ENCODE measurements around the gene ICA1L. TPM values are rescaled to one million over a fixed set of nuclear protein-coding genes. Genes with fewer than 3 reads are reported as not detected.

Gene ICA1L
- total RNA-seq, 1 experiment from 2014 or later = 1.2 TPM

- H3K4me3 ChIP-seq (ENCODE audit: insufficient read depth, low read depth, low read length) = no peak overlapping the region
- no peak for DNase-seq
- H3K36me3 ChIP-seq (replicated peaks; ENCODE audit: control insufficient read depth, insufficient read depth, low read length) = peaks cover 3% of the 10 kb centered on the region; the same call in 1 of the 2 replicates
- no peaks in the 10 kb centered on the region for H3K27me3 ChIP-seq (ENCODE audit: control insufficient read depth, insufficient read depth, low read length)
These were observed 93.3 kb downstream of the ICA1L start for GRCh38 chr2:202778217-202778616.

GRCh38 chr2:202774104-202774503, 97.5 kb downstream of the ICA1L start:
- DNase-seq = no peak
- Histone ChIP-seq H3K4me3 (ENCODE audit: insufficient read depth, low read depth, low read length) (no peak overlapping the region), H3K36me3 (replicated peaks; ENCODE audit: control insufficient read depth, insufficient read depth, low read length) (peaks cover 1% of the 10 kb centered on the region; the same call in 1 of the 2 replicates), H3K27me3 (ENCODE audit: control insufficient read depth, insufficient read depth, low read length) (no peaks in the 10 kb centered on the region)

GRCh38 chr2:202773301-202773973, 98.1 kb downstream of the ICA1L start:
- Histone ChIP-seq H3K27me3 (ENCODE audit: control insufficient read depth, insufficient read depth, low read length) (no peaks in the 10 kb centered on the region), H3K36me3 (replicated peaks; ENCODE audit: control insufficient read depth, insufficient read depth, low read length) (peaks cover 1% of the 10 kb centered on the region; the same call in 1 of the 2 replicates), H3K4me3 (ENCODE audit: insufficient read depth, low read depth, low read length) (no peak overlapping the region)
- no peak for DNase-seq

GRCh38 chr2:202771741-202772460, 99.7 kb downstream of the ICA1L start:
- peaks cover 1% of the 10 kb centered on the region; the same call in 1 of the 2 replicates for H3K36me3 ChIP-seq (replicated peaks; ENCODE audit: control insufficient read depth, insufficient read depth, low read length)
- no peaks in the 10 kb centered on the region for H3K27me3 ChIP-seq (ENCODE audit: control insufficient read depth, insufficient read depth, low read length)
- no peak for DNase-seq

GRCh38 chr2:202771336-202771735, 100.2 kb downstream of the ICA1L start:
- peaks cover 1% of the 10 kb centered on the region for H3K36me3 ChIP-seq (replicated peaks; ENCODE audit: control insufficient read depth, insufficient read depth, low read length)
- H3K27me3 ChIP-seq (ENCODE audit: control insufficient read depth, insufficient read depth, low read length) = no peaks in the 10 kb centered on the region
- H3K4me3 ChIP-seq (ENCODE audit: insufficient read depth, low read depth, low read length) = no peak overlapping the region
- no peak for DNase-seq

More at GRCh38 chr2:202771741-202772460, 99.7 kb downstream of the ICA1L start:
- H3K4me3 ChIP-seq (ENCODE audit: insufficient read depth, low read depth, low read length) = no peak overlapping the region

- Histone ChIP-seq H3K27me3 (ENCODE audit: control insufficient read depth, insufficient read depth, low read length) (no peaks in the 10 kb centered on the region), H3K4me3 (ENCODE audit: insufficient read depth, low read depth, low read length) (no peak overlapping the region), H3K36me3 (replicated peaks; ENCODE audit: control insufficient read depth, insufficient read depth, low read length) (peaks cover 4% of the 10 kb centered on the region)
- no peak for DNase-seq
These were observed 102.4 kb downstream of the ICA1L start for GRCh38 chr2:202769201-202769600.

- Histone ChIP-seq H3K36me3 (replicated peaks; ENCODE audit: control insufficient read depth, insufficient read depth, low read length) (peaks cover 4% of the 10 kb centered on the region), H3K27me3 (ENCODE audit: control insufficient read depth, insufficient read depth, low read length) (no peaks in the 10 kb centered on the region), H3K4me3 (ENCODE audit: insufficient read depth, low read depth, low read length) (no peak overlapping the region)
- DNase-seq = no peak
These were observed 103.3 kb downstream of the ICA1L start for GRCh38 chr2:202768273-202768672.

- DNase-seq = no peak
- Histone ChIP-seq H3K36me3 (replicated peaks; ENCODE audit: control insufficient read depth, insufficient read depth, low read length) (peaks cover 4% of the 10 kb centered on the region), H3K4me3 (ENCODE audit: insufficient read depth, low read depth, low read length) (no peak overlapping the region), H3K27me3 (ENCODE audit: control insufficient read depth, insufficient read depth, low read length) (no peaks in the 10 kb centered on the region)
These were observed 106.1 kb downstream of the ICA1L start for GRCh38 chr2:202765436-202765835.

- H3K36me3 ChIP-seq (replicated peaks; ENCODE audit: control insufficient read depth, insufficient read depth, low read length) = peaks cover 4% of the 10 kb centered on the region
- no peaks in the 10 kb centered on the region for H3K27me3 ChIP-seq (ENCODE audit: control insufficient read depth, insufficient read depth, low read length)
- H3K4me3 ChIP-seq (ENCODE audit: insufficient read depth, low read depth, low read length) = no peak overlapping the region
- no peak for DNase-seq
These were observed 106.6 kb downstream of the ICA1L start for GRCh38 chr2:202764991-202765390.

GRCh38 chr2:202763916-202764315, 107.7 kb downstream of the ICA1L start:
- Histone ChIP-seq H3K36me3 (replicated peaks; ENCODE audit: control insufficient read depth, insufficient read depth, low read length) (peaks cover 6% of the 10 kb centered on the region), H3K27me3 (ENCODE audit: control insufficient read depth, insufficient read depth, low read length) (no peaks in the 10 kb centered on the region), H3K4me3 (ENCODE audit: insufficient read depth, low read depth, low read length) (no peak overlapping the region)
- DNase-seq = no peak

- no peaks in the 10 kb centered on the region for H3K27me3 ChIP-seq (ENCODE audit: control insufficient read depth, insufficient read depth, low read length)
- H3K36me3 ChIP-seq (replicated peaks; ENCODE audit: control insufficient read depth, insufficient read depth, low read length) = peaks cover 6% of the 10 kb centered on the region
- H3K4me3 ChIP-seq (ENCODE audit: insufficient read depth, low read depth, low read length) = no peak overlapping the region
- no peak for DNase-seq
These were observed 109.0 kb downstream of the ICA1L start for GRCh38 chr2:202762556-202762955.

GRCh38 chr2:202760848-202761247, 110.7 kb downstream of the ICA1L start:
- H3K36me3 ChIP-seq (replicated peaks; ENCODE audit: control insufficient read depth, insufficient read depth, low read length) = peaks cover 8% of the 10 kb centered on the region

GRCh38 chr2:202758604-202759003, 113.0 kb downstream of the ICA1L start:
- no peak for DNase-seq
- H3K4me3 ChIP-seq (ENCODE audit: insufficient read depth, low read depth, low read length) = no peak overlapping the region
- H3K27me3 ChIP-seq (ENCODE audit: control insufficient read depth, insufficient read depth, low read length) = no peaks in the 10 kb centered on the region
- H3K36me3 ChIP-seq (replicated peaks; ENCODE audit: control insufficient read depth, insufficient read depth, low read length) = peaks cover 5% of the 10 kb centered on the region

More at GRCh38 chr2:202760848-202761247, 110.7 kb downstream of the ICA1L start:
- DNase-seq = no peak
- no peak overlapping the region for H3K4me3 ChIP-seq (ENCODE audit: insufficient read depth, low read depth, low read length)
- no peaks in the 10 kb centered on the region for H3K27me3 ChIP-seq (ENCODE audit: control insufficient read depth, insufficient read depth, low read length)

- Histone ChIP-seq H3K36me3 (replicated peaks; ENCODE audit: control insufficient read depth, insufficient read depth, low read length) (peaks cover 5% of the 10 kb centered on the region), H3K27me3 (ENCODE audit: control insufficient read depth, insufficient read depth, low read length) (no peaks in the 10 kb centered on the region), H3K4me3 (ENCODE audit: insufficient read depth, low read depth, low read length) (no peak overlapping the region)
- DNase-seq = no peak
These were observed 113.4 kb downstream of the ICA1L start for GRCh38 chr2:202758128-202758527.

GRCh38 chr2:202757339-202757738, 114.2 kb downstream of the ICA1L start:
- H3K27me3 ChIP-seq (ENCODE audit: control insufficient read depth, insufficient read depth, low read length) = no peaks in the 10 kb centered on the region
- H3K36me3 ChIP-seq (replicated peaks; ENCODE audit: control insufficient read depth, insufficient read depth, low read length) = peaks cover 5% of the 10 kb centered on the region
- no peak for DNase-seq
- no peak overlapping the region for H3K4me3 ChIP-seq (ENCODE audit: insufficient read depth, low read depth, low read length)
